PC-9 (cell line): Measurements from ENCODE around the gene UGT3A1. TPM values are rescaled to one million over a fixed set of nuclear protein-coding genes. Genes with fewer than 3 reads are reported as not detected.

Experiments used
- BruUV-seq: library from RNA; stranded (reverse); fragments of 400-500 nt; replicated peaks from 2 replicates; lab custom pipeline; 2021; lab: Mats Ljungman, UMichigan
- CTCF ChIA-PET: fragments of 300-600 bp; sonication (Branson Sonifier 250); formaldehyde crosslinking; loops from one replicate; lab custom pipeline; 2022; ENCODE audit warnings: antibody characterized with exemption; lab: Charles Lee
- POLR2A ChIA-PET: fragments of 300-600 bp; sonication (Branson Sonifier 250); formaldehyde crosslinking; loops from one replicate; lab custom pipeline; 2022; ENCODE audit warnings: antibody characterized with exemption; ENCODE audit not compliant: unreplicated experiment; lab: Charles Lee
- DNase-seq, 2 experiments: peaks; one replicate each; pipeline versions ENCODE4 v3.0.0 to v3.0.0-alpha.2; 2015 to 2022; ENCODE audit warnings: mixed read lengths in 1 of 2
- H2AFZ ChIP-seq: fragments of 200-600 bp; sonication (generic); 2 replicates; pipeline ENCODE4 v1.8.1; 2017; ENCODE audit warnings: antibody characterized with exemption
- H3F3A ChIP-seq: fragments of 200-600 bp; sonication (generic); 2 replicates; pipeline ENCODE4 v1.8.1; 2017; ENCODE audit warnings: antibody characterized with exemption, mild to moderate bottlenecking, low read depth; ENCODE audit not compliant: insufficient read depth
- H3K27ac ChIP-seq: fragments of 200-600 bp; sonication (generic); 2 replicates; pipeline ENCODE4 v1.6.1; 2016; ENCODE audit warnings: mixed run types
- H3K27me3 ChIP-seq: fragments of 200-600 bp; sonication (generic); 2 replicates; pipeline ENCODE4 v1.6.1; 2016; ENCODE audit warnings: low read depth, mixed run types; ENCODE audit not compliant: insufficient read depth
- H3K36me3 ChIP-seq: fragments of 200-600 bp; sonication (generic); 2 replicates; pipeline ENCODE4 v1.6.1; 2016; ENCODE audit warnings: low read depth, mixed run types
- H3K4me1 ChIP-seq: fragments of 200-600 bp; sonication (generic); replicated peaks from 2 replicates; pipeline ENCODE4 v1.6.1; 2016; ENCODE audit warnings: mixed run types; ENCODE audit not compliant: insufficient read depth
- H3K4me2 ChIP-seq: fragments of 200-600 bp; sonication (generic); 2 replicates; pipeline ENCODE4 v1.6.1; 2017; ENCODE audit warnings: mixed run types
- H3K4me3 ChIP-seq: fragments of 200-600 bp; sonication (generic); 2 replicates; pipeline ENCODE4 v1.6.1; 2016; ENCODE audit warnings: mixed run types
- H3K79me2 ChIP-seq: fragments of 200-600 bp; sonication (generic); 2 replicates; pipeline ENCODE4 v1.6.1; 2017; ENCODE audit warnings: low read depth, mixed run types
- H3K9me2 ChIP-seq: fragments of 200-600 bp; sonication (generic); 2 replicates; pipeline ENCODE4 v1.8.1; 2017; ENCODE audit warnings: mild to moderate bottlenecking; ENCODE audit not compliant: insufficient read depth
- H3K9me3 ChIP-seq: fragments of 200-600 bp; sonication (generic); 2 replicates; pipeline ENCODE4 v1.8.1; 2016; ENCODE audit warnings: low read depth; ENCODE audit not compliant: insufficient read depth
- H4K20me1 ChIP-seq: fragments of 200-600 bp; sonication (generic); 2 replicates; pipeline ENCODE4 v1.8.1; 2017; ENCODE audit not compliant: insufficient read depth
- CTCF ChIP-seq: fragments of 200-600 bp; sonication (generic); conservative IDR thresholded peaks from 2 replicates; pipeline ENCODE4 v1.6.1; 2017; ENCODE audit warnings: mixed run types, antibody characterized with exemption, mild to moderate bottlenecking, moderate library complexity
- EZH2 ChIP-seq: fragments of 200-600 bp; sonication (generic); IDR thresholded peaks from 2 replicates; pipeline ENCODE4 v1.8.0; 2017; ENCODE audit warnings: antibody characterized with exemption, low read depth
- intact Hi-C: fragments of 100-400 bp; cut with micrococcal nuclease; formaldehyde crosslinking; loops from one replicate; pipeline ENCODE4 v1.10.0; 2022; ENCODE audit not compliant: unreplicated experiment
- total RNA-seq: library from RNA; stranded (reverse); gene quantifications from 2 replicates; pipeline ENCODE4 v1.2.3, GENCODE V29; 2021

The UGT3A1 gene
- total RNA-seq, 1 experiment from 2014 or later: not detected

- no peaks in the 10 kb centered on the region for H3K27me3 ChIP-seq
These were observed 16.6 kb downstream of the UGT3A1 start for GRCh38 chr5:35974570-35974969.

GRCh38 chr5:35971878-35972210, 19.3 kb downstream of the UGT3A1 start:
- Histone ChIP-seq H3K9me3 (no peaks in the 10 kb centered on the region), H4K20me1 (no peaks in the 10 kb centered on the region), H3K79me2 (no peaks in the 10 kb centered on the region), H3K36me3 (no peaks in the 10 kb centered on the region), H2AFZ (no peak overlapping the region), H3F3A (no peaks in the 10 kb centered on the region), H3K9me2 (no peaks in the 10 kb centered on the region), H3K27me3 (no peaks in the 10 kb centered on the region), H3K4me2 (no peak overlapping the region), H3K4me1 (no peaks in the 10 kb centered on the region), H3K4me3 (no peak overlapping the region), H3K27ac (no peak overlapping the region)
- BruUV-seq: no TSS peak
- TF ChIP-seq CTCF (no peak), EZH2 (no peak)
- CTCF ChIA-PET: no interaction called here
- POLR2A ChIA-PET: no interaction called here
- DNase-seq: no peak
- intact Hi-C loops: no loop called here

More at GRCh38 chr5:35974570-35974969, 16.6 kb downstream of the UGT3A1 start:
- no peak for TF ChIP-seq CTCF
- TF ChIP-seq EZH2: no peak
- intact Hi-C loops: no loop called here
- DNase-seq: no peak
- Histone ChIP-seq H3K9me2 (no peaks in the 10 kb centered on the region), H2AFZ (no peak overlapping the region), H3K27ac (no peak overlapping the region), H3F3A (no peaks in the 10 kb centered on the region), H3K4me2 (no peak overlapping the region), H4K20me1 (no peaks in the 10 kb centered on the region), H3K79me2 (no peaks in the 10 kb centered on the region), H3K9me3 (no peaks in the 10 kb centered on the region), H3K4me3 (no peak overlapping the region), H3K36me3 (no peaks in the 10 kb centered on the region), H3K4me1 (no peaks in the 10 kb centered on the region)
- BruUV-seq: no TSS peak
- CTCF ChIA-PET: no interaction called here
- POLR2A ChIA-PET: no interaction called here

DNA sequence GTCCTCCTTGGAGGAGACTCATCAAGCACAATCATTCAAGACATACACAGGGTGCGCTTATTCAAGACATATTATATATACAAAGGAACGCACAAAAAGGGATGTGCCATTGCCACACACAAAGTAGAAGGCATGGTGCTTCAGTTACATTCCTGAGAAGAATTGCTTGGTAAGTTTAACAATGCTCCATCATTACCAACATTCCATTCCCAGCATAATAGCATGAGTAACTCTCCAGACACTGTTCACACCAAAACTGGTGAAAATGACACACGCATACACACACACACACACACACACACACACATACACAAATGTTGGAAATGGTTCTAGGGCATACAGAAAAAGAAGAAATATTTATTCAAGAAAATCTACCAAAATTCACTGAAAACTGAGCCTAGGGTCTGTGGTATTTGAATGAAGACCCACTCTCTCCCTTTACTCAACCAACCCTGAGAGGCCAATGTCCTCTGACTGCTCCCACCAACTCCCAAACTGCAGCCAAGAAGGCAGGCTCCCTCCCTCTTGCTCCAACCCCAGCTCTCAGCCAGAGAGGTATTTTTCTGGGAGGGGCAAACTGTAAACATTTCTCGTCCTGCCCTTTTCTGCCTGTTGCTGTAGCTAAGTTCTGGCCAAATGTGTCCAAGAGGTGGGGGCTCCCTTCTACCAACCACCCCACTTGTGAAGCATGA, 19.9 kb downstream of the UGT3A1 start:
- ChIA-PET CTCF (no interaction called here), POLR2A (no interaction called here)
- Histone ChIP-seq H3K36me3 (no peaks in the 10 kb centered on the region), H3K4me3 (no peak overlapping the region), H3K4me1 (no peaks in the 10 kb centered on the region), H3K27me3 (no peaks in the 10 kb centered on the region), H3F3A (no peaks in the 10 kb centered on the region), H3K9me3 (no peaks in the 10 kb centered on the region), H3K79me2 (no peaks in the 10 kb centered on the region), H3K9me2 (no peaks in the 10 kb centered on the region), H2AFZ (no peak overlapping the region), H3K27ac (no peak overlapping the region), H4K20me1 (no peaks in the 10 kb centered on the region), H3K4me2 (no peak overlapping the region)
- BruUV-seq: no TSS peak
- no peak for DNase-seq
- intact Hi-C loops: no loop called here
- TF ChIP-seq CTCF (no peak), EZH2 (no peak)
